Right ventricle myocardium superior (tissue), 1 donor: ENCODE data around the gene IMPG1. TPM values are rescaled to one million over a fixed set of nuclear protein-coding genes. Genes with fewer than 3 reads are reported as not detected.
A peak's percentile ranks its signal among the peaks of the same experiment; 100 is the strongest.
"Not testable (repeated sequence)": the region's sequence is repeated elsewhere in the genome, so short reads cannot be mapped to it uniquely, and the experiment has no call there.

Experiments used
- ATAC-seq: fragments of 200-7000 bp; cut with Tn5 transposase; one replicate; pipeline ENCODE4 v1.9.1; 2020; ENCODE audit warnings: mild to moderate bottlenecking; ENCODE audit not compliant: poor library complexity
- DNase-seq: peaks from one replicate; pipeline ENCODE4 v3.0.0-alpha.2; 2020
- intact Hi-C: fragments of 100-400 bp; cut with DNase I; formaldehyde crosslinking; loops from one replicate; pipeline ENCODE4 v1.11.2; 2022
- total RNA-seq: library from RNA; stranded (reverse); fragmentation: NEBNext Ultra II Directional; extraction: Animal tissue kit (Norgen Biotek cat#: 25700); gene quantifications from one replicate; pipeline ENCODE4 v1.2.1, GENCODE V29; 2021
- donor health status: DM: no; HTN: yes; CAD: no; lungs with severe emphysema.

Gene IMPG1
- total RNA-seq, 1 donor from 2014 or later: not detected

DNA sequence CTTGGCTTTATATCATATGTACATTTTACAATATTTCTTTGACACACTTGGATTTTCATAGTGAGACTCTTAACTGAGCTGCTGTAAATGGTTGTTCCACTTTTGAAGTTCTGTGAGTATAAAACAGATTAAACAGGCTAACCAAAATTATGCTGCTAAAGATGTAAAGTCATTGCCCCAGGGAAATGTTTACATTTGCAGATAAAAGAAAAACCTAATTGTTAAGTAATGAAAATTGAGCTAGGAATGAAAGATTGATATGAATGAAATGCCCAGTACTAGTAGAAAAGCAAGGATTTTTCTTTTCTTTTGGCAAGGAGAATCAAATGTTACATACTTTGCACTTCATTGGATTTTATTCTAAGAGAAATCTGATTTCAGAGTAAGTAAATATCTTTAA is 159.4 kb downstream of the IMPG1 start:
- no peak for ATAC-seq
- intact Hi-C loops: no loop called here
- no peak for DNase-seq

DNA sequence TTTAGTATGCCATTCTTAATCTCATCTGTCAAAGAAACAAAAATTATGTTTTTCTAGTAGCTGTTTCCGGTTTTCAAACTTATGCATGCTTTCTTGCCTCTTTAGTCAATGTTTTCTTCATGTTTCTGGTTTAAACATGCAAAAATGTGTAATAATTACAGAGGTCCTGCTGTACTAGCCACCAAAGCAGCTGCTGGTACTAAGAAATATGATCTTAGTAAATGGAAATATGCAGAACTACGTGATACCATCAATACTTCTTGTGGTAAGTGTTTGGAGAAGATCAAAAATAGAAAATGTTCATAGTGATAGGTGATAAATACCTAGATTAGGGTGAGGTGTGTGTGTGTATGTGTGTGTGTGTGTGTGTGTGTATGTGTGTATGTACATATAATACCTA is 165.0 kb downstream of the IMPG1 start:
- intact Hi-C loops: no loop called here
- no peak for DNase-seq
- no peak for ATAC-seq

GRCh38 chr6:75906871-75907270 is 165.6 kb downstream of the IMPG1 start:
- ATAC-seq (no peak), DNase-seq (no peak)
- intact Hi-C loops: no loop called here

GRCh38 chr6:75905129-75905528 is 167.3 kb downstream of the IMPG1 start:
- DNase-seq, intact Hi-C loops, ATAC-seq: not testable (repeated sequence)

GRCh38 chr6:75900216-75900615 is 172.2 kb downstream of the IMPG1 start:
- DNase-seq, ATAC-seq, intact Hi-C loops: not testable (repeated sequence)

DNA sequence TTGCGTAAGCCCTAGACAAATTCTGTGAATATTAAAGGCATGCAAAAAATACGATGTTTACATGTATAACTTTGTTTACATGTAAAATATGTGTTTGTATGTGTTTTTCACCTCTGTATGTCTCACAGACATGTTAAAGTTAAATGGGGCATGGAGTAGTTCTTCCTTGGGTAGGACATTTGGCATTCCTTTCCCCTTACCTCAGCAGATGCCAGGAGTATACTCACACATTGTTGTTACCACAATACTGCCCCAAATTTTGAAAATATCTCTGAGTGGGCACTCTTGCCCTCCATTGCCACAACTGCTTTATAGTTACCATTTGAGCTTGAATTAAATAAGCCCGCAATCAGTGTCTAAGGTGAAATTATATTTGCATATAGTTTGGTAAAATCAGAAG is 175.9 kb downstream of the IMPG1 start:
- DNase-seq (no peak), ATAC-seq (no peak)
- intact Hi-C loops: no loop called here

GRCh38 chr6:75893776-75894152 is 178.7 kb downstream of the IMPG1 start:
- DNase-seq (no peak), ATAC-seq (no peak)
- intact Hi-C loops: no loop called here

DNA sequence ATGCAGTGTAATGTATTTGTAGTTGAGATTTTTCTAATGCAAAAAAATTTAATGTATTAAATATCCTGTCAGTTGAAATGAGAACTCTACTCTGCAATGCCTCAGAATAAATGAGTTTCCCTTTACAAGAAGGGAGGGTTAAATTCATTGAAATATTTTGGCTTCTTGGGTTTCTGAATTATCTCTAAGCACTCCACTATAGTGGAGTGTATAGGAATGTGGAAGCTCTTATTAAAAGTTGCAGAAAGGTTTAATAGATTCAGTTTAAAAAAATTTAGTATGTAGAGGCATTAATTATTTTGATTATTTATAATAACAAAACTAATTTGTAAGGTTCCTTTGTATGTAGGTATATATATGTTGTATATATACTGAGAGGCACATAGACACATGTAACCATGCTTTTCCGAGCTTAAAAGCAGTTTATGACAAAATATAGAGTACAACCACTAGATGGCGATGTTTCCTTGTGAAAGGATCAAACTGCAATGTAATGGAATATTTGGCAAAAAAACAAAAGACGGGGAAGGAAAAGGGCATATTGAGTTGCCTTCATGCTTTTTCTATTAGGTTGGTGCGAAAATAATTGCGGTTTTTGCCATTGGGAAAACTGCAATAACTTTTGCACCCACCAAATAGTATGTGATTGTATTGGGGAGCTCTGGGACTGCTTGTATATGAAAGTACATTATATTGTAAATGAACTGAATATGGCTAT is 179.2 kb downstream of the IMPG1 start:
- intact Hi-C loops: no loop called here
- ATAC-seq: peak; percentile 57
- no peak for DNase-seq

- intact Hi-C loops: no loop called here
- DNase-seq (no peak), ATAC-seq (no peak)
Measured at GRCh38 chr6:75892384-75892783, 180.1 kb downstream of the IMPG1 start.

DNA sequence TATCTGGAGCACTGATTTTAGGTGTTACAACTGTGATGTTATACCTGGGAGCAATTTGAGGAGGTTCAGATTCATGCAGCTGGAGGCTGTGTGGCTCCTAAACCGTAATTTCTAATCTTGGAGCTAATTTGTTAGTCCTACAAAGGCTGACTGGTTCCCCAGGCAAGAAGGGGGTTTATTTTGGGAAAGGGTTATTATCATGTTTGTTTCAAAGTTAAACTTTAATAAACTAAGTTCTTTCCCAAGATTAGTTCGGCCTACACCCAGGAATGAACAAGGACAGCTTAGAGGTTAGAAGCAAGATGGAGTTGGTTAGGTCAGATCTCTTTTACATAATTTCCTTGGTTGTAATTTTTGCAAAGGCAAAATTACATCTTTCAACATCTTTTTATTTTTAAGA is 187.6 kb downstream of the IMPG1 start:
- ATAC-seq: no peak
- DNase-seq: no peak
- intact Hi-C loops: no loop called here

DNA sequence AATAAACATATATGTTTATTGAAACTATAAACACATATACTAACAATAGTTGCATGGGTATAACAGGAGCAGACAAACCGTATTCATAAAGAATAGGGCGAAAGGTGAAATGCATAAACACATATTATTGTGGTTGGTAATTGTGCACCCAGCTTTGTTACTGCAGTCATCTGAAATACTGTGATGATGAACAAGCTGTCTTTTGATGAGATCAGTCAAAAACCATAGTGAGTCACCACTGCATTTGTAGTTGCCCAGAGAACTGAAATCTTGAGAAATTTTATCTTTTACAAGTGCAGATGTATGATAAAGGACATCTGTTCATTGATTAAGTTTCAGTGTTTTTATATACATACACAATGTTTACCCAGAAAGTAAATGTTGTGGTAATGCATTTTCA is 189.7 kb downstream of the IMPG1 start:
- intact Hi-C loops: no loop called here
- ATAC-seq: no peak
- DNase-seq: no peak

DNA sequence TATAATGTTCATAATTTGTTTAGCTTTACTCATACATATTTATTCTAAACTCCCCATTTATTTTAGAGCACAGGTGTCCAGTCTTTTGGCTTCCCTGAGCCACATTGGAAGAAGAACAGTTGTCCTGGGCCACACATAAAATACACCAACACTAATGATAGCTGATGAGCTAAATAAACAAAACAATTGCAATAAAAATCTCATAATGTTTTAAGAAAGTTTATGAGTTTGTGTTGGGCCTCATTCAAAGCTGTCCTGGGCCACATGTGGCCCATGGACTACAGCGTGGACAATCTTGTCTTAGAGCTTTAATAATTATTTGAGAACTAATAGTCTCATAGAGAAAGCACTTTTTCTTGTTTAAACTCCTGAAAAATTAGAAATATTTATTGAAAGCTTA is 192.2 kb downstream of the IMPG1 start:
- intact Hi-C loops: no loop called here
- DNase-seq (no peak), ATAC-seq (no peak)

GRCh38 chr6:75876152-75876551 is 196.3 kb downstream of the IMPG1 start:
- no peak for ATAC-seq
- DNase-seq: no peak
- intact Hi-C loops: no loop called here

GRCh38 chr6:75874224-75874623 is 198.2 kb downstream of the IMPG1 start:
- ATAC-seq: no peak
- intact Hi-C loops: no loop called here
- DNase-seq: no peak
